ENCODE measurements around the gene PAK5. TPM values are rescaled to one million over a fixed set of nuclear protein-coding genes. Genes with fewer than 3 reads are reported as not detected.

The PAK5 gene
- total and polyA plus RNA-seq, 2 of the 13 experiments (the other 11 are each of a cell fraction or from before 2014, with no cell fraction given), result not detected

DNA sequence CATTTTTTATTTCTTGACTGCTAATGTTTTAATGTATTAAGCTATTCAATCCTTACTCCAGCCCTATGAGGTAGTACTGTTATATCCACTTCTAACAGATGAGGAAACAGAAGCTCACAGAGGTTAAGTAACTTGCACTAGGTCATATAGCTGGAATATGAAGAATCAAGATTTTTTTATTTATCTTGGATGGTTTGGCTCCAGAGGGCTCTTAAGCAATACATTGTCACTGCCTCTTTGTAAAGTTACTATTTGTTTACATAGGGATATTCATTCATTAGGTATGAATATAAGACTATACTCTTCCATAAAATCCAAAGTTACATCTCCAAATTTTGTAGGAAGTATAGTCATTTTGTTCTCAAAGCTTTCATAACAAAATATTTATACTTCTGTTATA is 210.7 kb downstream of the PAK5 start:
- Histone ChIP-seq H3K4me1 (ENCODE audit: insufficient read depth, low read length) (no peaks in the 10 kb centered on the region), H3K36me3 (replicated peaks in 1 of 2; ENCODE audit: control insufficient read depth in 1 of 2, insufficient read depth in 2 of 2, low read length in 2 of 2) (no peaks in the 10 kb centered on the region), H2AFZ (ENCODE audit: low read length) (no peak overlapping the region), H3K9ac (ENCODE audit: insufficient read depth, low read depth, low read length) (no peak overlapping the region), H3K79me2 (ENCODE audit: insufficient read depth, low read length) (no peaks in the 10 kb centered on the region), H3K4me3 (replicated peaks in 1 of 3; ENCODE audit: insufficient read depth in 1 of 3, low read depth in 2 of 3, low read length in 3 of 3) (no peak overlapping the region), H3K27ac (ENCODE audit: extremely low read length, insufficient read depth, low read length) (no peak overlapping the region), H4K20me1 (ENCODE audit: insufficient read depth, low read length) (no peaks in the 10 kb centered on the region), H3K4me2 (ENCODE audit: low read depth, low read length) (no peak overlapping the region), H3K9me3 (ENCODE audit: low read length) (no peaks in the 10 kb centered on the region), H3K27me3 (ENCODE audit: control insufficient read depth in 1 of 2, insufficient read depth in 2 of 2, low read length in 2 of 2) (no peaks in the 10 kb centered on the region)
- no peak for DNase-seq (ENCODE audit: low spot score)
- no peak for TF ChIP-seq ZNF713 (CRISPR knock-in tag; IDR thresholded peaks at IDR 0.05)
- ChIA-PET POLR2A (no interaction called here), CTCF (ENCODE audit: low intra/inter-chr PET ratio, low total read pairs) (no interaction called here)
- FAIRE-seq, result no peak
- no TSS peak for BruUV-seq (replicated peaks)
- intact Hi-C loops (cut with micrococcal nuclease; ENCODE audit: unreplicated experiment), result no loop called here
- in situ Hi-C loops (cut with HindIII; ENCODE audit: extremely low pct_ligation_motif_present, low pct_unique_long_range_greater_than_20kb), result no loop called here
- no peak for ATAC-seq

DNA sequence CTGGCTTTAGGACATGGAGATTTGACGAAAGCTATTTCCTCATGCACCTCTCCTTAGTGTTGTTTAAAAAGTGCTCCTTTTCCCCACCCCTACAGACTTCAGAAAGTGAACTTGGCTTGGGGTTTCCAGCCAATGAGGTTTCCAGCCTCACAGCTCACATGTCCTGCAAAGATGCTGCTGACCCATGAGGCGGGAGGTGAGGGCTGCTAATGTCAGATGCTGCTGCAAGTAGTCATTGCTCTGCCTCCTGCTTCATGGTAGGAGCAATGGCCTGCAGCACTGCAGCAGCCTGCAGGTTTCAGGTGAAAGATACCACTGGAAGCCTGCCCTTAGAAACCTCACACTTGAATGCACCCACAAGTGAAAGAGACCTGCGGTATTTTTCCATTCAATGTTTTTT is 211.7 kb downstream of the PAK5 start:
- no peak overlapping the region for H3K4me2 ChIP-seq (ENCODE audit: low read depth, low read length)
- no peaks in the 10 kb centered on the region for H3K9me3 ChIP-seq (ENCODE audit: low read length)
- WGBS (ENCODE audit: low lambda C conversion rate), result 23% methylated on average over 3 of the region's 3 CpGs
- no peak overlapping the region for H2AFZ ChIP-seq (ENCODE audit: low read length)
- in situ Hi-C loops (cut with HindIII; ENCODE audit: extremely low pct_ligation_motif_present, low pct_unique_long_range_greater_than_20kb) (no loop called here), intact Hi-C loops (cut with micrococcal nuclease; ENCODE audit: unreplicated experiment) (no loop called here)
- H4K20me1 ChIP-seq (ENCODE audit: insufficient read depth, low read length), result no peaks in the 10 kb centered on the region
- H3K79me2 ChIP-seq (ENCODE audit: insufficient read depth, low read length), result no peaks in the 10 kb centered on the region
- H3K36me3 ChIP-seq (replicated peaks in 1 of 2; ENCODE audit: control insufficient read depth in 1 of 2, insufficient read depth in 2 of 2, low read length in 2 of 2), result no peaks in the 10 kb centered on the region
- POLR2A ChIA-PET, result no interaction called here
- no peak overlapping the region for H3K27ac ChIP-seq (ENCODE audit: extremely low read length, insufficient read depth, low read length)
- no peak overlapping the region for H3K4me3 ChIP-seq (replicated peaks in 1 of 3; ENCODE audit: insufficient read depth in 1 of 3, low read depth in 2 of 3, low read length in 3 of 3)
- no peak overlapping the region for H3K9ac ChIP-seq (ENCODE audit: insufficient read depth, low read depth, low read length)
- BruUV-seq (replicated peaks), result no TSS peak
- CTCF ChIA-PET (ENCODE audit: low intra/inter-chr PET ratio, low total read pairs), result no interaction called here
- no peak for ATAC-seq
- H3K4me1 ChIP-seq (ENCODE audit: insufficient read depth, low read length), result no peaks in the 10 kb centered on the region
- DNase-seq (ENCODE audit: low spot score), result no peak
- no peak for FAIRE-seq
- no peaks in the 10 kb centered on the region for H3K27me3 ChIP-seq (ENCODE audit: control insufficient read depth in 1 of 2, insufficient read depth in 2 of 2, low read length in 2 of 2)
- TF ChIP-seq RCOR2 (CRISPR knock-in tag; IDR thresholded peaks at IDR 0.05), result no peak
- TF ChIP-seq ZNF746 (CRISPR knock-in tag; IDR thresholded peaks at IDR 0.05), result no peak
- TF ChIP-seq, protein P1, sequence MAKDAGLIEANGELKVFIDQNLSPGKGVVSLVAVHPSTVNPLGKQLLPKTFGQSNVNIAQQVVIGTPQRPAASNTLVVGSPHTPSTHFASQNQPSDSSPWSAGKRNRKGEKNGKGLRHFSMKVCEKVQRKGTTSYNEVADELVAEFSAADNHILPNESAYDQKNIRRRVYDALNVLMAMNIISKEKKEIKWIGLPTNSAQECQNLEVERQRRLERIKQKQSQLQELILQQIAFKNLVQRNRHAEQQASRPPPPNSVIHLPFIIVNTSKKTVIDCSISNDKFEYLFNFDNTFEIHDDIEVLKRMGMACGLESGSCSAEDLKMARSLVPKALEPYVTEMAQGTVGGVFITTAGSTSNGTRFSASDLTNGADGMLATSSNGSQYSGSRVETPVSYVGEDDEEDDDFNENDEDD (CRISPR knock-in tag; IDR thresholded peaks at IDR 0.05; ENCODE audit: borderline replicate concordance), result no peak
- no peak for TF ChIP-seq SYNCRIP (IDR thresholded peaks at IDR 0.05; ENCODE audit: insufficient read depth, low read depth, low read length)
- no peak for TF ChIP-seq ZBTB42 (CRISPR knock-in tag; IDR thresholded peaks at IDR 0.05)
- TF ChIP-seq, protein P2, sequence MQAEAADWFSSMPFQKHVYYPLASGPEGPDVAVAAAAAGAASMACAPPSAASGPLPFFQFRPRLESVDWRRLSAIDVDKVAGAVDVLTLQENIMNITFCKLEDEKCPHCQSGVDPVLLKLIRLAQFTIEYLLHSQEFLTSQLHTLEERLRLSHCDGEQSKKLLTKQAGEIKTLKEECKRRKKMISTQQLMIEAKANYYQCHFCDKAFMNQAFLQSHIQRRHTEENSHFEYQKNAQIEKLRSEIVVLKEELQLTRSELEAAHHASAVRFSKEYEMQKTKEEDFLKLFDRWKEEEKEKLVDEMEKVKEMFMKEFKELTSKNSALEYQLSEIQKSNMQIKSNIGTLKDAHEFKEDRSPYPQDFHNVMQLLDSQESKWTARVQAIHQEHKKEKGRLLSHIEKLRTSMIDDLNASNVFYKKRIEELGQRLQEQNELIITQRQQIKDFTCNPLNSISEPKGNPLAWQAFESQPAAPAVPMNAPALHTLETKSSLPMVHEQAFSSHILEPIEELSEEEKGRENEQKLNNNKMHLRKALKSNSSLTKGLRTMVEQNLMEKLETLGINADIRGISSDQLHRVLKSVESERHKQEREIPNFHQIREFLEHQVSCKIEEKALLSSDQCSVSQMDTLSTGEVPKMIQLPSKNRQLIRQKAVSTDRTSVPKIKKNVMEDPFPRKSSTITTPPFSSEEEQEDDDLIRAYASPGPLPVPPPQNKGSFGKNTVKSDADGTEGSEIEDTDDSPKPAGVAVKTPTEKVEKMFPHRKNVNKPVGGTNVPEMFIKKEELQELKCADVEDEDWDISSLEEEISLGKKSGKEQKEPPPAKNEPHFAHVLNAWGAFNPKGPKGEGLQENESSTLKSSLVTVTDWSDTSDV (CRISPR knock-in tag; IDR thresholded peaks at IDR 0.05), result no peak
- no peak for TF ChIP-seq RARG (CRISPR knock-in tag; IDR thresholded peaks at IDR 0.05; ENCODE audit: low read depth)
- no peak for TF ChIP-seq KDM5B (CRISPR knock-in tag; IDR thresholded peaks at IDR 0.05; ENCODE audit: borderline replicate concordance)
- no peak for TF ChIP-seq ZSCAN30 (CRISPR knock-in tag; IDR thresholded peaks at IDR 0.05)
- no peak for TF ChIP-seq RNF2 (conservative IDR thresholded peaks at IDR 0.05; ENCODE audit: low read depth)
- TF ChIP-seq ZNF24 (IDR thresholded peaks at IDR 0.05), result no peak
- no peak for TF ChIP-seq ZNF547 (CRISPR knock-in tag; IDR thresholded peaks at IDR 0.05)
